HepG2 (cell line): ENCODE results near the gene ZNF792. TPM values are rescaled to one million over a fixed set of nuclear protein-coding genes. Genes with fewer than 3 reads are reported as not detected.

ENCODE experiments used
- BHLHE40 ChIP-seq: IDR thresholded peaks from 2 replicates; pipeline ENCODE4 v1.6.1; 2011; ENCODE audit warnings: low read length, improper control_type of control experiment
- ETV6 ChIP-seq: sonication (generic); formaldehyde crosslinking; conservative IDR thresholded peaks from 2 replicates; pipeline ENCODE4 v1.4.0; 2020; ENCODE audit warnings: missing genetic modification reagents
- GMEB2 ChIP-seq: IDR thresholded peaks from 2 replicates; pipeline ENCODE4 v1.6.1; 2016; ENCODE audit warnings: missing biosample characterization, missing genetic modification reagents, low read depth
- GPBP1L1 ChIP-seq: sonication (generic); formaldehyde crosslinking; IDR thresholded peaks from 2 replicates; pipeline ENCODE4 v1.5.0; 2020; ENCODE audit warnings: mild to moderate bottlenecking, missing genetic modification reagents
- GPN1 ChIP-seq: sonication (generic); formaldehyde crosslinking; IDR thresholded peaks from 2 replicates; pipeline ENCODE4 v1.5.1; 2020; ENCODE audit warnings: missing genetic modification reagents, borderline replicate concordance
- HNF4A ChIP-seq: sonication (generic); formaldehyde crosslinking; IDR thresholded peaks from 2 replicates; pipeline ENCODE4 v1.4.0; 2020; ENCODE audit warnings: missing genetic modification reagents
- HNRNPUL1 ChIP-seq: fragments of 200-400 bp; formaldehyde crosslinking; IDR thresholded peaks from 2 replicates; pipeline ENCODE4 v1.6.1; 2017; ENCODE audit warnings: low read depth, mild to moderate bottlenecking, low read length, moderate library complexity
- KAT2B ChIP-seq: fragments of 150-350 bp; IDR thresholded peaks from 2 replicates; pipeline ENCODE4 v1.6.1; 2014; ENCODE audit warnings: low read depth, low read length, borderline replicate concordance
- KAT8 ChIP-seq: IDR thresholded peaks from 2 replicates; pipeline ENCODE4 v1.6.1; 2016; ENCODE audit warnings: missing genetic modification reagents, missing compliant biosample characterization
- MAZ ChIP-seq, 2 experiments: sonication (generic) in 1 of 2; formaldehyde crosslinking in 1 of 2; IDR thresholded peaks; 2 replicates each; pipeline versions ENCODE4 v1.5.0 to v1.6.1; 2012 to 2020; ENCODE audit warnings: low read depth in 2 of 2, mild to moderate bottlenecking in 2 of 2, borderline replicate concordance in 1 of 2, improper control_type of control experiment in 1 of 2, low read length in 1 of 2, missing genetic modification reagents in 1 of 2, moderate library complexity in 1 of 2
- NR2F2 ChIP-seq: IDR thresholded peaks from 2 replicates; pipeline ENCODE4 v1.6.1; 2012; ENCODE audit warnings: low read depth, inconsistent platforms, borderline replicate concordance
- PHF21A ChIP-seq: sonication (generic); formaldehyde crosslinking; IDR thresholded peaks from 2 replicates; pipeline ENCODE4 v1.5.0; 2020; ENCODE audit warnings: mild to moderate bottlenecking, missing genetic modification reagents
- PPARG ChIP-seq: conservative IDR thresholded peaks from 2 replicates; pipeline ENCODE4 v1.6.1; 2016; ENCODE audit warnings: missing biosample characterization, missing genetic modification reagents
- SP4 ChIP-seq: sonication (generic); formaldehyde crosslinking; IDR thresholded peaks from 2 replicates; pipeline ENCODE4 v1.8.1; 2023; ENCODE audit warnings: mild to moderate bottlenecking, missing genetic modification reagents
- TCF7 ChIP-seq: sonication (generic); IDR thresholded peaks from 2 replicates; pipeline ENCODE4 v1.6.1; 2016; ENCODE audit warnings: antibody characterized with exemption, low read depth
- ZBTB7A ChIP-seq: sonication (generic); formaldehyde crosslinking; IDR thresholded peaks from 2 replicates; pipeline ENCODE4 v1.8.0; 2022; ENCODE audit warnings: mild to moderate bottlenecking, missing genetic modification reagents
- ZBTB7B ChIP-seq: sonication (generic); formaldehyde crosslinking; IDR thresholded peaks from 2 replicates; pipeline ENCODE4 v1.4.0; 2020; ENCODE audit warnings: missing genetic modification reagents
- ZNF12 ChIP-seq: sonication (generic); formaldehyde crosslinking; IDR thresholded peaks from 2 replicates; pipeline ENCODE4 v1.5.0; 2020; ENCODE audit warnings: missing genetic modification reagents
- ZNF234 ChIP-seq: sonication (generic); formaldehyde crosslinking; conservative IDR thresholded peaks from 2 replicates; pipeline ENCODE4 v1.5.1; 2020; ENCODE audit warnings: mild to moderate bottlenecking, missing genetic modification reagents
- ZNF44 ChIP-seq: sonication (generic); formaldehyde crosslinking; IDR thresholded peaks from 2 replicates; pipeline ENCODE4 v1.5.1; 2020; ENCODE audit warnings: mild to moderate bottlenecking, missing genetic modification reagents
- ZNF496 ChIP-seq: sonication (generic); formaldehyde crosslinking; IDR thresholded peaks from 2 replicates; pipeline ENCODE4 v1.8.1; 2023; ENCODE audit warnings: mild to moderate bottlenecking, moderate library complexity, missing genetic modification reagents; ENCODE audit not compliant: insufficient replicate concordance
- ZNF670 ChIP-seq: sonication (generic); formaldehyde crosslinking; IDR thresholded peaks from 2 replicates; pipeline ENCODE4 v1.8.0; 2022; ENCODE audit warnings: mild to moderate bottlenecking, missing genetic modification reagents, borderline replicate concordance
- ZXDC ChIP-seq: sonication (generic); formaldehyde crosslinking; IDR thresholded peaks from 2 replicates; pipeline ENCODE4 v1.5.0; 2020; ENCODE audit warnings: mild to moderate bottlenecking, missing genetic modification reagents
- polyA plus RNA-seq, 8 experiments: library from polyadenylated mRNA; depleted of rRNA in 3 of 8; stranded (reverse) in 7 of 8; unstranded in 1 of 8; fragments of >200 nt; fragmentation: Illumina TruSeq in 4 of 8; extraction: Trizol in 4 of 8; gene quantifications; 2 replicates each; pipeline versions ENCODE4 v1.2.1 to v1.2.3, GENCODE V29; 2011 to 2016; ENCODE audit warnings: low read depth in 4 of 8, missing spikeins in 1 of 8, mixed read lengths in 1 of 8; ENCODE audit not compliant: insufficient read depth in 1 of 8
- total RNA-seq, 5 experiments: library from RNA; depleted of rRNA; stranded (reverse); fragments of >200 nt; fragmentation: Illumina TruSeq; extraction: Trizol; gene quantifications; 2 replicates each; pipeline ENCODE4 v1.2.3, GENCODE V29; 2016; ENCODE audit warnings: low read depth in 1 of 5
- TF ChIP-seq, protein P1 (sequence below): IDR thresholded peaks from 2 replicates; pipeline ENCODE4 v1.6.1; 2016; ENCODE audit warnings: mild to moderate bottlenecking, missing biosample characterization, missing genetic modification reagents

Gene ZNF792
- total and polyA plus RNA-seq, 2 of the 13 experiments (the other 11 are each of a cell fraction or from before 2014, with no cell fraction given), result 5.5 to 11.5 TPM

DNA sequence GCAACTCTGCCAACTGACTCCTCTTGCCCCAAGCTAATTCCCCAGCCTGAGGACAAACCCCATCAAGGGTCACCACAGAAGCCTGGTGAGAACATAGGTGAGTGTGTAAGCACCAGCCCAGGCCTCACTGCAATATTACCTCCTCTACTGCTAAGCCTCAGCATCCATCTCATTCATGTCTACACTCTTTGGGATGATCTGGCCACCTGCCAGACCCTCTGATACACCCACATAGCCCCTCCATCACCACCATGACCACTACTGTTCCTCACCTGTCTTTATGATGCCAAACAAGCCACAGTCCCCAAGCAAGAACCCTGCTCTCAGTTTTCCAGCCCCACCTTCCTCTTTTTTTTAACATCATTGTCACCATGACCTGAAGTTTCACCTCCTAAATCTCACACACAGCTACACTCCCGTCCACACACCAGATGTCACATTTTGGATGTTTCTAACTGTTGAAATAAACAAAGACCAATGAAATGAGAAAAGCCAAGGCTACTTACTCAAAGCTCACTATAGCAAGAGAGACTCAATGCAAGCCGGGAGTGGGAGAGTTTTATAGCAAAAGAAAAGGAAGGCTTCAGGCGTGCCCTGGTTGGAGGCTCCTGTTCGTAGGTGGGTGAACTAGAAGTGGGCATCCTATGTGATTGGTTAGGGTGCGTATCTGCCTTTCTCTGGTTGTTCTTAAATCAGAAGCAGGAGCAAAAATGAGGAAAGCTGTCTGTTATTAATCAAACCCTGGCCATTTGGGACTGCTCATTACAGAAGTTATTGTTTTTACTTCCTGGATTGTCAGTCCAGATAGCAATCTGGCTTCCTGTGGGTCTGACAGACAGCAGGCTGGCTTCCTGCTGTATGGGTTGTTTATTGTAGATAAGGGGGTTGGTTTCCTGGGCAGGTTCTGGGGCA is 2.0 kb downstream of the ZNF792 start (continued):
- no peak for TF ChIP-seq GPBP1L1 (CRISPR knock-in tag)
- TF ChIP-seq, protein P1, sequence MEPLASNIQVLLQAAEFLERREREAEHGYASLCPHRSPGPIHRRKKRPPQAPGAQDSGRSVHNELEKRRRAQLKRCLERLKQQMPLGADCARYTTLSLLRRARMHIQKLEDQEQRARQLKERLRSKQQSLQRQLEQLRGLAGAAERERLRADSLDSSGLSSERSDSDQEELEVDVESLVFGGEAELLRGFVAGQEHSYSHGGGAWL (CRISPR knock-in tag), result no peak
- no peak for TF ChIP-seq HNRNPUL1
- TF ChIP-seq ZNF44, result no peak
- no peak for TF ChIP-seq ZNF496 (CRISPR knock-in tag)
- TF ChIP-seq ZBTB7A (CRISPR knock-in tag), result no peak
- no peak for TF ChIP-seq ZBTB7B
- no peak for TF ChIP-seq ZNF234
- no peak for TF ChIP-seq GPN1 (CRISPR knock-in tag)
- TF ChIP-seq SP4 (CRISPR knock-in tag), result 0 out of 2 replicates have a peak, but pooled peaks have one; percentile 36
- TF ChIP-seq GMEB2 (CRISPR knock-in tag), result no peak
- TF ChIP-seq ZNF12 (CRISPR knock-in tag), result no peak
- peak; percentile 98 for TF ChIP-seq ETV6 (CRISPR knock-in tag)
- peak; percentile 54; the same call in 1 of the 2 replicates for TF ChIP-seq PHF21A (CRISPR knock-in tag)
- TF ChIP-seq KAT2B, result no peak
- TF ChIP-seq ZXDC (CRISPR knock-in tag), result no peak
- TF ChIP-seq NR2F2, result 0 out of 2 replicates have a peak, but pooled peaks have one; percentile 17
- TF ChIP-seq HNF4A (CRISPR knock-in tag), result peak; percentile 29; the same call in 1 of the 2 replicates
- no peak for TF ChIP-seq ZNF670 (CRISPR knock-in tag)
- TF ChIP-seq BHLHE40, result no peak
- TF ChIP-seq TCF7, result peak; percentile 34; the same call in 1 of the 2 replicates
- peak; percentile 90 for TF ChIP-seq PPARG (CRISPR knock-in tag)
- peak; percentile 53; the same call in 1 of the 2 replicates for TF ChIP-seq KAT8 (CRISPR knock-in tag)
- TF ChIP-seq MAZ (IDR thresholded peaks at IDR 0.05; ENCODE audit: borderline replicate concordance, low read depth, low read length), result no peak
- 0 out of 2 replicates have a peak, but pooled peaks have one; percentile 17 for TF ChIP-seq MAZ (CRISPR knock-in tag; IDR thresholded peaks at IDR 0.05; ENCODE audit: low read depth)
